GM04504 (cell line): ENCODE results near the gene ATXN2L.
A peak's percentile ranks its signal among the peaks of the same experiment; 100 is the strongest.
"Not testable (repeated sequence)": the region's sequence is repeated elsewhere in the genome, so short reads cannot be mapped to it uniquely, and the experiment has no call there.

ENCODE experiments used
- DNase-seq: peaks from one replicate; pipeline ENCODE4 v3.0.0-alpha.2; 2012; ENCODE audit warnings: low read depth

The ATXN2L gene

DNA sequence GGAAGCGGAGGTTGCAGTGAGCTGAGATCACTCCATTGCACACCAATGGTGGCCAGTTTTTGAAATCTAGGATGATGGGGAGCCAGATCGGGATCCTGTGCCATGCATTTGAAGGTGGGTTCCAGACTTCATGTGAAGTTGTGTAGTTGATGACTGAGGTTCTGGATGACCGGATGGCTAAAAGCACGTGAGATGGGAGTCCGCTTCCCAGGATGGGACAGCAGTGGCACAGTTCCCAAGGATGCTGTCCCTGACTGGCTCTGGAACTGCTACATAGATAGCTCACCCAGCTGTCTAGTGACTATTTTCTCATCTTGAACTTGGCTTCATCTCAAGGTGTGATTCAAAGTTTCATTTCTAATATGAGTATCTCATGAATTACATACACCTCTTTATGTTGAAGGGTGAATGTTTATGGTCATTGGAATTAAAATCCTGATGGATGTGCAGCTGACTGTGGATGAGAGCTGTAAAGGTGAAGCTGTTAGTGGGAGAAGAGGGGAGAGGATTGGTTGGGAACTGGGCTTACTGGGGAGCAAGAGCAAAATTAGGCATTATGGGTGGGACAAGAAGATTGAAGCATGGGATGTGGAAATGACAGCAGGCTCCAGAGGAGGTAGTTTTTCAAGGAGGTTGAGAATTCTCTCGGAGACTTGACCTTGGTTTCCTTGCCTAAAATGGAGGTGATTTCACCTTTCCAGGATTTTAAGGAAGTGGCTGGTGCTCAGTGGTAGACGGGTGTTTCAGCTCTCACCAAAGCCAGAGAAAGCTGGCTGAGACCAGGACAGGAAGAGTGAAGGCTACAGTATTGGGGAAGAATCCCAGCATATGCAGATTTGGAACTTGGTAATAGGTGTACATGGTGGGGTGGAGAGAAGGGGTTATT, 15.1 kb downstream of the ATXN2L start:
- no peak for DNase-seq

DNA sequence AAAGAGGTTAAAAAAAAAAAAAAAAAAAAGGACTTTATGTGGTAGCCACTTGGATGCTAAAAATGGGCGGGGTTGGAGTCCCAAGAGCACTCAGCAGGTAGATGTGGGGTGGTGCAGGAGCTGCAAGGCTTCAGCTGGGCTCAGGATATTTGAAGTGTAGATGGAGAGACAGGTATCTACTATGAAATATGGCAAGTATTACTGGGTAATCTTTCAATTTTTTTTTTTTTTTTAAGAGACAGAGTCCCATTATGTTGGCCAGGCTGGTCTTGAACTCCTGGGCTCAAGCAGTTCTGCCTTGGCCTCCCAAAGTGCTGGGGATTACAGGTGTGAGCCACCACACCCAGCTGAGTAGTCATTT, 15.7 kb downstream of the ATXN2L start:
- DNase-seq: no peak

DNA sequence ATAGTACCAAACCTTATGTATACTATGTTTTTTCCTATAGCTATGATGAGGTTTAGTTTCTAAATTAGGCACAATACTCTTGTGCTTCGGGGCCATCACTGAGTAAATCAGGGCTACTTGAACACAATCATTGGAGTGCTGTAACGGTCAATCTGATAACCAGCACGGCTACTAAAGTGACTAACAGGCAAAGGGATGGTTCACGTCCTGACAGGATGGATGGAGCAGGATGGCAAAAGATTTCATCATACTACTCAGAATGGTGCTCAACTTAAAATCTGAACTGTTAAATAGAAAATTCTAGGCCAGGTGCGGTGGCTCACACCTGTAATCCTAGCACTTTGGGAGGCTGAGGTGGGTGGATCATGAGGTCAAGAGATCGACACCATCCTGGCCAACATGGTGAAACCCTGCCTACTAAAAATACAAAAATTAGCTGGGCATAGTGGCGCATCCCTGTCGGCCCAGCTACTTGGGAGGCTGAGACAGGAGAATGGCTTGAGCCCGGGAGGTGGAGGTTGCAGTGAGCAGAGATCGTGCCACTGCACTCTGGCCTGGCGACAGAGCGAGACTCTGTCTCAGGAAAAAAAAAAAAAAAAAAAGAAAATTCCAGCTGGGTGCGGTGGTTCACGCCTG, 16.3 kb downstream of the ATXN2L start:
- DNase-seq: no peak

DNA sequence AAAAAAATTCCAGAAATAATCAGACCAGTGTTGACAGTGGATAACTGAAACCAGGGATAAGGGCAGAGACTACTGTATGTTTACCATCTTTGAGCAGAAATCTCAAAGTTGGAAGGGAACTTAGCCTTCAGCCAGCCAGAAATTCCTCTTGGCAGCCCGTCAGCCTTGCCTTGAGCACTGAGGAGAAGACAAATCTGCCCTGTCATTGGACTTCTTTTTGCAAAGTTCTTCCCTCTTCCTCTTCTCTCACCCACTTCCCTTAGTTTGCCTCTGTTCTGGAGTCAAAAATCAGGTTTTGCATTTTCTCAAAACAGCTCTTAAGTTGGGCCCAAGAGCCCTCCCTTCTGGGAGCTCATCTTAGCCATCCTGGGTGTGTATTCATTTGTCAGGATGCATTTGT, 17.1 kb downstream of the ATXN2L start:
- no peak for DNase-seq

DNA sequence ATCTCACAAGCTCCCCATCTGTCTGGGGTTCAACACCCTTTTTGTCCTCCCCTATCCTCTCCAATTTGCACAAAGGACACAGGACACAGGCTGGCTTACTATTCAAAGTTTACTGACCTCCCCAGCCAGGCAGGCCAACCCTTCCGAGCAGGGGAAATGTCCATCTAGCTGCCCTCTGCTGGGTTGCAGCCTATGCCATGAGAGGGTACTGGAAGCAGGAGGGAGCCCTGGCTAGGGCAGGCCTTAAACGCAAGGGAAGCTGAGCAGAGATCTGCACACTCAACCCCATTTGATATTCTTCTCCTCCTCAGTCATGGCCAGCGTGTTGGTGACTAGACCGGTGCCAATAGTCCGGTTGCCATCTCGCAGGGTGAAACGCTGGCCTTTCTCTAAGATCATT, 19.9 kb downstream of the ATXN2L start:
- no peak for DNase-seq

DNA sequence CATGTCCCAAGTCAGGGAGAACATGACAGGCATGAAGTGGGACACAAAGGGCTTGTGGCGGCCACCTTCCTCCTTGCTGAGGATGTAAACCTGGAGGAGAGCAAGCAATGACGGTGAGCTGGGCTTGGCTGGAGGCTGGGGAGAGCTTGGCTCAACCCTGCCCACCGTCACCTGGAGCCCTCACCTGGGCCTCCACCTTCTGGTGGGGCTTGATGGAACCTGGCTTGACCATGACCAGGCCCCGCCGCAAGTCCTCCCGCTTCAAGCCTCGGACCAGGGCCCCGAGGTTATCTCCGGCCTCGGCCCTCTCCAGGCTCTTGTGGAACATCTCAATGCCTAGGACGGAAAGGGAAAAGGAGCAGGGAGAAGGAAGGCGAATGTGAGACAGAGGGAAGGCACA, 21.0 kb downstream of the ATXN2L start:
- no peak for DNase-seq

DNA sequence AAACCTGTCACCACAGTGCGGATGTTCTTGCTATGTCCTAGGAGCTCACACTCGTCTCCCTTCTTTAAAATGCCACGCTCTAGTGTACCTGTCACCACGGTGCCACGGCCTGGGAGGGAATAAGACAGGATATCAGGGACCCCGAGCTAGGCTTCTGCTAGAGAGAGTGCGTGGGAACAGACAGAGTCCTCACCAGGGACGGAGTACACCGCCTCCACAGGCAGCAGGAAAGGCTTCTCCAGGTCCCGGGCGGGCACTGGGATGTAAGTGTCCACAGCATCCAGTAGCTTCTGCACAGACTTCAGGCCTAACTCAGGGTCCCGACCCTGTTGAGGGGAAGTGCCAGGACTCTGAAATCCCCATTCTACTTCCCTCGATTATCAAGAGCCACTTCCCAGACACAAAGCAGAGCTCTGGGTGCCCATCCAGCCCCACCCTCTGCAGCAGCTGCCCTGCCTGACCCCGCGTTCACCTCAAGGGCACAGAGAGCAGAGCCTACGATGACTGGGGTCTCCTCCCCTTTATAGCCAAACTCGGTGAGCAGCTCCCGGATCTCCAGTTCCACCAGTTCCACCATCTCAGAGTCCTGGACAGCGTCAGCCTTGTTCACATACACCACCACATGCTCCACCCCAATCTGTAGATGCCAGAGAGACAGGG, 21.6 kb downstream of the ATXN2L start:
- no peak for DNase-seq

DNA sequence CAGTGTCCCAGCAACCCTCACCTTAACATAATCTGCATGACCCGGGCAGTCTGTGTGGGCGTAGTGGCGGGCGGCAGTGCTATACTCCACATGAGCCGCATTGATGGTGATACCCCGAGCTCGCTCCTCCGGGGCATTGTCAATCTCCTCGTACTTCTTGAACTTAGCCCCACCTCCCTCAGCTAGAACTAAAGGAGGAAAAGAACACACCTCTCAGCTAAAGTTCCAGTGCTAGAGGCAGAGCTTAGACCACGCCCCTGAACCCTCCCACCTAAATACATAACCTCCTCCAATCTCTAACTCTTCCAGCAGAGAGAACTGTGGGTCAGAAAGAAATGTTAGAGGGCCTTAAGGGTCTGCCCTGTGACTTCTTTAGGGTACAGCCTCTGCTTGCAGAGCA, 22.5 kb downstream of the ATXN2L start:
- no peak for DNase-seq

DNA sequence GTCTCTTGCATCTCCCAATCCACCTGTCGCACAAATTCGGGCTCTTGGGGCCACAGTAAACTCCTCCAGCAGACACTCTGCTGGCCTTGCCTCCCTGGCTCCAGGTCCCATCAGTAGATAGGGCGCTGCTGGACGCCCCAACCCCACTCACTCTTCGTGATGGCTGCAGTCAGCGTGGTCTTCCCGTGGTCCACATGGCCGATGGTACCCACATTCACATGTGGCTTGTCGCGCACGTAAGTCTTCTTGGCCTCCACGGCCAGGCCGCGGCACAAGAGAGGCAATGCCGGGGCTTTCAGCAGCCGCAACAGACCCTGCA, 22.9 kb downstream of the ATXN2L start:
- DNase-seq: no peak

DNA sequence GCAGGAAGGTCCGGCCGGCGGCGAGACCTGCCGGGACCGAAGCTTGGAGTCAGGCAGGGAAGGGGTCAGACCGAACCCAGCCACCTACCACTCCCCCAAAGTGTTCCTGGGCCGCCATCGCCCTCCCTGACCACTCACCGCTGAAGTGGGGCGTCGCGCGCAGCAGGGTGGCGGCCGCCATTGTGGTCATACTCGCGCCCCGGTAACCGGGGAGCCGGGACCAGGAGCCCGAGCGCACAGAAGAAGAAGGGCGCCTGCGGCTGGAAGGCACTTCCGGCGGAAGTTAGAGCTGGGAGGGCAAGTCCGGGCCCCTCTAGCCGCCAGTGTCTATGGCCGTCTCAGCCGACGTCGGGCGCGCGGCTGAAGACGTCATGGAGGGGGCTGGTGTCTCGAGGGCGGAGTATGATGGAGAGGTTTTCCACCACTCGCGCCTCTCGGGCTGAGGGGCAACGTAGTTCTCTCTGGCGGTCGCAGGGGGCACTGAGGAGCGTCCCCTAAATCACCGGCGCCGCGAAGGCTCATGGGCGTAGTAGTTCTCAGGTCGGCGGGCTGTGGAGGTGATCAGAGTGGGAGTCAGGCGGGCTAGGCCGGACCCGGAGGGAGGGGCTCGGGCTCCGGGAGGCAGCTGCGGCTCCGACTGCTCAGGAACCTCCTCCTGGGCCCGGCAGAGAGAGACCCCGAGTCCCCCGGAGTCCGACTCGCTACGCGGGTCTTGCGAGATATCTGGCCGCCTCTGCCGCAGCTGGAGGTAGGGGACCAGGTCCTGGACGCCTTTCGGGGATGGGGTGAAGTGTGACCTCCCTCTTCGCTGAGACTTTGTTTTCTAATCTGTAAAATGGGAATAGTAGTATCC, 23.5 kb downstream of the ATXN2L start, which contains the start of gene TUFM:
TUFM (minus strand) TSS at position 269 of the 853 bp plus-strand sequence; CDS start at position 190, 79 bp downstream.
- DNase-seq: peak; percentile 96

DNA sequence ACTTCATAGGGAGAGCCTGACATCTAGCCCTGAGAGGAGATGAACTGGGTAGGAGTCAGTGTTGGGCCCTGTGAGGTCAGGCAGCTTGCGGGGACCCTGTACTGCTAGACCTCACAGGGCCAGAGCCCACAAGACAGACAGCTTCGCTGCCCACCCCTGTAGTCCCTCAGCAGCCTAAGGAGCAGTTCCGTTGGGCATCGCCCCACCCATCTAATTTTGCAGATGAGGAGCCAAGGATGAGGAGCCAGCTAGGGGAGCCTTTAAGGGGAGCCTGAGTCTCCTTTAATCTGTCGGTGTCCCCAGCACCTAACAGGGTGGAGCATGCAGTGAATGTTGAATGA, 24.1 kb downstream of the ATXN2L start:
- no peak for DNase-seq

DNA sequence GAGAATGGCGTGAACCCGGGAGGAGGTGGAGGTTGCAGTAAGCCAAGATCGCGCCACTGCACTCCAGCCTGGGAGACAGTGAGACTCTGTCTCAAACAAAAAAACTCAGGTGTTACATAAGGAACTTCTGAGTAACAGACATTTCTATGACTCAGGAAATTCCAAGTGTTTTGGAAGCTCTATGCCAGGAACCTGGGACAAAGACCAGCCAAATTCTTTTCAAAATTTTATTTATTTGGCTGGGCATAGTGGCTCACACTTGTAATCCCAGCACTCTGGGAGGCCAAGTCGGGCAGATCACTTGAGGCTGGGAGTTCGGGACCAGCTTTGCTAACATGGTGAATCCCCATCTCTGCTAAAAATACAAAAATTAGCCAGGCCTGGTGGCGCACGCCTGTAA, 35.6 kb downstream of the ATXN2L start:
- no peak for DNase-seq

DNA sequence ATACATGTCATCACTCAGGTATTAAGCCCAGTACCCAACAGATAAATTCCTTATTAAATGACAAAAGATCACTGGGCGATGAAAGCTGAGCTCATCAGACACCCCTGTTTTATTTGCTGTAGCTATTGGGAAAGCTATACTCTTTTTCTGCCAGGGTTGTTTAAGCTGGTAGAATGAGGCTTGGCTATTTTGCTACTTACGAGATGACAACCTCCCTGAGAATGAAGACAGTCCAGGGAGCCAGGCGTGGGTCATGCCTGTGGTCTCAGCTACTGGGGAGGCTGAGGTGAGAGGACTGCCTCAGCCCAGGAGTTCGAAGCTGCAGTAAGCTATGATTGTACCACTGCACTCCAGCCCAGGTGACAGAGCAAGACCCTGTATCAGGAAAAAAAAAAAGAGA, 36.5 kb downstream of the ATXN2L start:
- DNase-seq: no peak

DNA sequence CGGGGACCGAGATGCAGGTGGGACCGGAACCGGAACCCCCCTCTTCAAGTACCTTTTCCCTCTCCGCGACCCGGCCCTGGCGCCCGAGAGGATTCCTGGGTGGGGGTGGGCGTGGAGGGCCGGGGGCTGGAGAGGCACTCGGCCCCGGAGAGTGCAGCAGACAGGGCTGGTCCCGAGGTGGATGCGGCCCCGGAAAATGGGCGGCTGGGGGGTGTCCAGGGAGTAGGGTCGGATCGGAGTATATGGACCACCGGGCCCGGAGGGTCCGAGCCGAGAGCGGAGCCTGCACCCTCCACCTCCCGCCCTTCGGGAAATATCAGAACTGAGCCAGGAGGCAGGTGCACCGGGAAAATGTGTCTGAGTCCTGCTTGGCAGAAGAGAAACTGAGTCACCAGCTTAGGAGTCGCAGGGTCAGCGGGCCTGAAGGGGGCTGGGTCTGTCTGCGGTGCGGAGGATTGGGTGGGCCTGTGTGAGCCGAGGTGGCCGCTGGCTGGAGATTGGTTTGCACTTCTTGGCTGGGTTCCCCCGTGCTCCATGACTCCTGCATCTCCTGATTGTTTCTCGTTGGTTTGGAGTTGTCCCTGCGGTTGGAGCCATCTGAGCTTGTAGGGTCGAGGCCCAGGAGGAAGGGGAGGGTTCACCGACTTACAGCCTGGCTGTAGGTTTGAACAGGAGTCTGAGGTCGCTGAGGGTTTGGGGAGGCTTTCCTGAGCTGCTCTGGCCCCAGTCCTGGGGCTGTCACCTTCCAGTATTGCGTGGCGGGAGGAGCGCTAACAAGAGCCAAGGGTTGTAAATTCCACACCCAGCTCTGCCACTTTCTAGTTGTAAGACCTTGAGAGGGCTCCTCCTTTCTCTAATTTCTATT, 41.4 kb downstream of the ATXN2L start:
- DNase-seq: no peak

DNA sequence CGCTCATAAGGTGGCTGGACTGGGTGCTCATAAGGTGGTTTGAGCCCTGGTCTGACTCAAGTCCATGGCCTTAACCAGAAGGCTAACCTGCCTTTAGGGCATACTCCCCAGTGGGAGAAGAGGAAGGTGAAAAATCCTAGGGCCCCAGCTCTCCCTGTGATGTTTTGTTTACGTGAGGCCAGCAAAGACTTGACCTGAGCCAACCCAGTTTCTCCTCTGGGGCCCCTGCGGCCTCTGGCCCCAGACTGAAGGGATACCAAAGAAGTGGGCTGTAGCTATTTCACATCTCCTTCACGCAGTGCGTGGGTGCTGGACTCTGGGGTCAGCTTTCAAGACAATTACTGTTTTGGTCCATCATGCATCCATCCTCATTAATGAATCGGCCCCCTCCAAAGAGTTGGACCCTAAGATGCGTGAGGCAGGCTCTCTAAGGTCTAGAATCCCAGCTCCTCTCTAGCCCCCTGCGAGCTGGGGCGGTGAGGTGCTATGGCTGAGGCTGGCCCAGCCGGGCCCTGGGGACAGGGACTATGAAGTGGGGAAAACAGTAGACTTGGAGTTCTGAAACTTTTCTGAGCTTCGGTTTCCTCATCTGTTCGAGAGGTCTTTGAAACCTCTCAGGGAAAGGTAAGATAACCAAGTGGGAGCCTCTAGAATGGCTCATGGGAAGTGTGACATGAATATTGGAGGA, 42.3 kb downstream of the ATXN2L start:
- no peak for DNase-seq

DNA sequence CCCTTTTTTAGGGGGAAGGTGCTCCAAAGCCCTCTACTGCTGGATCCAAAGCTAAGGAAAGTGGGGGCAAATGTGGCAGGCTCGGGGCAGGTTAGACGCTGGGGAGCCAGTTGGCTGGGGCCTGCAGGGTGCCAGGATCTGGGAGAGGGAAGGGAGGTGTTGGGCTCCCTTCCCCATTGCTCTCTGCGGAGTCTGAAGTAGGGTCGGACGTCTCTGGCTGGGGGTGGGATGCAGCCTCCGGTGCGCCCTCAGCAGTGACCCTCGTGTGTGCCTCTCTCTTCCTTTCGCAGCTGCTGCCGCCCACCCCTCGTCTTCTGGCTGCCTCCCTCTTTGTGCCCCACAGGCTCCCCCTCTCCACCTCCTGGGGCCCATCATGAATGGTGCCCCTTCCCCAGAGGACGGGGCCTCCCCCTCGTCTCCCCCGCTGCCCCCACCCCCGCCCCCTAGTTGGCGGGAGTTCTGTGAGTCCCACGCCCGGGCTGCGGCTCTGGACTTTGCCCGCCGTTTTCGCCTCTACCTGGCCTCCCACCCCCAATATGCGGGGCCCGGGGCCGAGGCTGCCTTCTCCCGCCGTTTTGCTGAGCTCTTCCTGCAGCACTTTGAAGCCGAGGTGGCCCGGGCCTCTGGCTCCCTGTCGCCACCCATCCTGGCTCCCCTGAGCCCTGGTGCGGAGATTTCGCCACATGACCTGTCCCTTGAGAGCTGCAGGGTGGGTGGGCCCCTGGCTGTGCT, 43.1 kb downstream of the ATXN2L start:
- DNase-seq: no peak

DNA sequence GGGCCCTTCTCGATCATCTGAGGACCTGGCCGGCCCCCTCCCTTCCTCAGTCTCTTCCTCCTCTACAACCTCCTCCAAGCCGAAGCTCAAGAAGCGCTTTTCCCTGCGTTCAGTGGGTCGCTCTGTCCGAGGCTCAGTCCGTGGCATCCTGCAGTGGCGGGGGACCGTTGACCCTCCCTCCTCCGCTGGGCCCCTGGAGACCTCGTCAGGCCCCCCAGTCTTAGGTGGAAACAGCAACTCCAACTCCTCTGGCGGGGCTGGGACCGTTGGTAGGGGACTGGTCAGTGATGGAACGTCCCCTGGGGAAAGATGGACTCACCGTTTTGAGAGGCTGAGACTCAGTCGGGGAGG, 43.6 kb downstream of the ATXN2L start:
- no peak for DNase-seq

DNA sequence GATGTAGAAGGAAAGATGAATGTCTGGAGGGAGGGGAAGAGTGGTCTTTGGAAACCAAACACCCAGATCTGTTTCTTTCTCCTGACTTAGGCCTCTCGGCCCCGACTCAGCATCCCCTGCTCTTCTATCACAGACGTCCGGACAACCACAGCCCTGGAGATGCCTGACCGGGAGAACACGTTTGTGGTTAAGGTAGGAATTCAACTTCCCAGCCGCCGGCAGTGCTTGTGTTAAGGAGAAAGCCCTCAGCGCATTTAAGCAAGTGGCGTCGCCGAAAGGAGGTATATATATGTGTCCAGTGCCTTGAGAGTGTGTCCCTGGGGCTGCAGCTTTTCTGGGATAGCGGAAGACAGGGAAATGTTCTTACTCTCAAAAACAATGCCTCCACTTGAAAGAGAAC, 44.4 kb downstream of the ATXN2L start:
- DNase-seq: no peak

DNA sequence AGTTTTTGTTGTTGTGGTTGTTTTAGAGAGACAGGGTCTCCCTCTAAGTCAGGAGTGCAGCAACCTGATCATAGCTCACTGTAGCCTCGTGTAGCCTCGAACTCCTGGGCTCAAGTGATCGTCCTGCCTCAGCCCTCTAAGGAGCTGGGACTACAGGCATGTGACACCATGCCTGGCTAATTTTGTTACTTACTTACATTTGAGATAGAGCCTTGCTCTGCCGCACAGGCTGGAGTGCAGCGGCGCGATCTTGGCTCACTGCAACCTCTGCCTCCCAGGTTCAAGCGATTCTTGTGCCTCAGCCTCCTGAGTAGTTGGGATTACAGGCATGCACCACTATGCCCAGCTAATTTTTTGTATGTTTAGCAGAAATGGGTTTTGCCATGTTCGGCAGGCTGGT, 44.8 kb downstream of the ATXN2L start:
- not testable (repeated sequence) for DNase-seq

DNA sequence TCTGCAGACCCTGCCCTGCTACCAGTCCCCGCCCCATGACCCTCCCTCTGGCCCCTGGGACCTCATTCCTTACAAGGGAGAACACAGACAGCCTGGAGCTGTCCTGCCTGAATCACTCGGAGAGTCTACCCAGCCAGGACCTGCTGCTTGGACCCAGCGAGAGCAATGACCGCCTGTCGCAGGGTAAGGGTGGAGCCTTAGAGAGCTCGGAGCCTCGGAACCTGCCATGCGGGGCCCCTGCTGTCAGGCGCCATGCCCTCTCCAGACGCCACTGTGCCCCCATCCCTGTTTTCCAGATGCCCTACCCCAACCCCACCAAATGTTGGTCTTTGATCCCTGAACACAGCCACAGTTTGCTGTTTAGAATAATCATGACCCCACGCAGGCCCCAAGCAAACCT, 46.4 kb downstream of the ATXN2L start:
- DNase-seq: no peak
